Upper lobe of left lung (tissue), 6 donors: ENCODE data around the gene GTF2A1. TPM values are rescaled to one million over a fixed set of nuclear protein-coding genes. Genes with fewer than 3 reads are reported as not detected.

Experiments
- ATAC-seq, 2 donors: fragments of 200-7000 bp; cut with Tn5 transposase; one replicate each; pipeline ENCODE4 v1.9.1; 2022; ENCODE audit warnings: mild to moderate bottlenecking in 2 of 2, moderate library complexity in 2 of 2; ENCODE audit not compliant: low FRiP score in 2 of 2
- DNase-seq, 2 donors: peaks; one replicate each; pipeline ENCODE4 v3.0.0-alpha.2; 2019 to 2020
- H3K27ac ChIP-seq, 4 donors: fragments of 200-600 bp; sonication (generic); one replicate each; pipeline ENCODE4 v1.5.1; 2016 to 2019
- H3K27me3 ChIP-seq, 4 donors: fragments of 200-600 bp; sonication (generic); one replicate each; pipeline ENCODE4 v1.5.1; 2017 to 2019
- H3K36me3 ChIP-seq, 4 donors: fragments of 200-600 bp; sonication (generic); one replicate each; pipeline ENCODE4 v1.5.1; 2016 to 2019
- H3K4me1 ChIP-seq, 4 donors: fragments of 200-600 bp; sonication (generic); one replicate each; pipeline ENCODE4 v1.5.1; 2018 to 2019
- H3K4me3 ChIP-seq, 4 donors: fragments of 200-600 bp; sonication (generic); one replicate each; pipeline ENCODE4 v1.5.1; 2017 to 2019; ENCODE audit warnings: mild to moderate bottlenecking in 2 of 4, moderate library complexity in 1 of 4
- H3K9me3 ChIP-seq, 4 donors: fragments of 200-600 bp; sonication (generic); one replicate each; pipeline ENCODE4 v1.5.1; 2018 to 2019
- CTCF ChIP-seq, 6 experiments: fragments of 450-650 bp in 4 of 6; fragments of 200-600 bp in 2 of 6; sonication (generic) in 2 of 6; IDR thresholded peaks; one replicate each; pipeline ENCODE4 v1.5.1; 2016 to 2019; ENCODE audit warnings: antibody characterized with exemption in 6 of 6
- EP300 ChIP-seq, 4 donors: sonication (generic); formaldehyde crosslinking; IDR thresholded peaks; one replicate each; pipeline ENCODE4 v1.5.1; 2017; ENCODE audit warnings: antibody characterized with exemption in 4 of 4, control low read depth in 2 of 4
- POLR2A ChIP-seq, 4 donors: fragments of 450-650 bp; IDR thresholded peaks; one replicate each; pipeline ENCODE4 v1.5.1; 2016 to 2017; ENCODE audit warnings: antibody characterized with exemption in 4 of 4, mild to moderate bottlenecking in 2 of 4
- POLR2AphosphoS5 ChIP-seq, 2 donors: sonication (generic); formaldehyde crosslinking; IDR thresholded peaks; one replicate each; pipeline ENCODE4 v1.5.1; 2017; ENCODE audit warnings: antibody characterized with exemption in 2 of 2
- WGBS, 2 donors: methylation state at CpG; one replicate each; pipeline ENCODE4 v1.1.5; 2017 to 2018; 5-methylcytosine and 5-hydroxymethylcytosine counted together
- small RNA-seq, 4 donors: library from RNA; depleted of rRNA; stranded (forward); fragments of <200 nt; gene quantifications; one replicate each; pipeline ENCODE3, GENCODE V24; 2016
- total RNA-seq, 6 donors: library from RNA; depleted of rRNA in 4 of 6; stranded (reverse); fragments of >200 nt in 4 of 6; gene quantifications; one replicate each; pipeline versions ENCODE4 v1.1.0 to v1.2.1, GENCODE V29; 2016 to 2021
- donor health status: DM: no; HTN: no; CAD: no; lungs with moderate emphysema.
- donor health status: DM: no; HTN: yes; CAD: no; lungs with severe emphysema.

GTF2A1 gene
- total RNA-seq, 6 donors from 2014 or later = 17.2 to 31.6 (median 23.7) TPM

GRCh38 chr14:81129242-81129641 lies 91.5 kb downstream of the GTF2A1 start:
- DNase-seq (no peak), ATAC-seq (no peak)
- H3K27ac ChIP-seq = no peak overlapping the region
- H3K4me3 ChIP-seq = no peak overlapping the region
- no peak for TF ChIP-seq EP300 (IDR thresholded peaks at IDR 0.05)
- TF ChIP-seq POLR2A (IDR thresholded peaks at IDR 0.05) = no peak
- TF ChIP-seq CTCF (IDR thresholded peaks at IDR 0.05) = no peak
- TF ChIP-seq POLR2AphosphoS5 (IDR thresholded peaks at IDR 0.05) = no peak
- 90 to 97% methylated on average over 1 of the region's 1 CpG for WGBS, 2 donors
- H3K4me1 ChIP-seq = no peaks in the 10 kb centered on the region
- H3K27me3 ChIP-seq = no peaks in the 10 kb centered on the region
- no peaks in the 10 kb centered on the region for H3K36me3 ChIP-seq
- H3K9me3 ChIP-seq = no peaks in the 10 kb centered on the region

GRCh38 chr14:81127785-81128184 lies 93.0 kb downstream of the GTF2A1 start:
- WGBS, 2 donors = 56 to 57% methylated on average over 5 of the region's 5 CpGs
- H3K36me3 ChIP-seq = no peaks in the 10 kb centered on the region
- no peak for ATAC-seq
- H3K4me3 ChIP-seq = no peak overlapping the region
- H3K9me3 ChIP-seq = no peaks in the 10 kb centered on the region
- no peak overlapping the region for H3K27ac ChIP-seq
- no peak for DNase-seq
- H3K27me3 ChIP-seq = no peaks in the 10 kb centered on the region
- H3K4me1 ChIP-seq = no peaks in the 10 kb centered on the region
- TF ChIP-seq POLR2AphosphoS5 (IDR thresholded peaks at IDR 0.05) (no peak), POLR2A (IDR thresholded peaks at IDR 0.05) (no peak), EP300 (IDR thresholded peaks at IDR 0.05) (no peak), CTCF (IDR thresholded peaks at IDR 0.05) (no peak)

GRCh38 chr14:81125536-81125935 lies 95.2 kb downstream of the GTF2A1 start:
- H3K9me3 ChIP-seq = no peaks in the 10 kb centered on the region
- WGBS, 2 donors = 70 to 95% methylated on average over 3 to 4 of the region's 4 CpGs
- no peak overlapping the region for H3K27ac ChIP-seq
- no peak overlapping the region for H3K4me3 ChIP-seq
- no peaks in the 10 kb centered on the region for H3K36me3 ChIP-seq
- no peaks in the 10 kb centered on the region for H3K27me3 ChIP-seq
- DNase-seq (no peak), ATAC-seq (no peak)
- H3K4me1 ChIP-seq = peaks cover 0 to 3% (median 0%) of the 10 kb centered on the region in 4 donors
- TF ChIP-seq POLR2AphosphoS5 (IDR thresholded peaks at IDR 0.05) = no peak
- TF ChIP-seq POLR2A (IDR thresholded peaks at IDR 0.05) = no peak
- TF ChIP-seq EP300 (IDR thresholded peaks at IDR 0.05) = no peak
- no peak for TF ChIP-seq CTCF (IDR thresholded peaks at IDR 0.05)

Small RNA genes within 50 kb of the gene (small RNA-seq; reads per million reads assigned to genes)
- gene DYNLL1P1 (0 reads per million in 4 donors), gene SNORA79 (2.1 to 11.2 (median 4.0) reads per million in 4 donors)

Other genes starting within 250 kb of the GTF2A1 start
- 10 to 100 TPM; 22.3 to 34.8 (median 26.7) TPM for gene STON2, start 179.4 kb upstream of the GTF2A1 start, total RNA-seq